Measurements from ENCODE around the gene EIF2S1.

DNA sequence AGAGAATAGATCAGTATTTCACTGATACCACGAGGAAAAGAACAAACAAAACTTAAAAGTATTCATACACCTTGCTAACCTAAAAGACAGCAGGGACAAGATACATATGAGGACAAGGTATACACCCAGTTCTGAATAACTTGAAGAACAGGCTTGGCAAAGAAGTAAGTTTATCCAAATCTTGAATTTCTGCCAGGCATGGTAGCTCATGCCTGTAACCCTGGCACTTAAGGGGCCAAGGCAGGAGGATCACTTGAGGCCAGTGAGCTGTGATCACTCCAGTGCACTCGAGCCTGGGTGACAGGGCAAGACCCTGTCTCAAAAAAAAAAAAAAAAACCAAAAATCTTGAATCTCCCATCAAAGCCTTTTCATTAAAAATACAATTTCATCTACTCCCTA lies 25.0 kb downstream of the EIF2S1 start:
- TF ChIP-seq, protein P1, sequence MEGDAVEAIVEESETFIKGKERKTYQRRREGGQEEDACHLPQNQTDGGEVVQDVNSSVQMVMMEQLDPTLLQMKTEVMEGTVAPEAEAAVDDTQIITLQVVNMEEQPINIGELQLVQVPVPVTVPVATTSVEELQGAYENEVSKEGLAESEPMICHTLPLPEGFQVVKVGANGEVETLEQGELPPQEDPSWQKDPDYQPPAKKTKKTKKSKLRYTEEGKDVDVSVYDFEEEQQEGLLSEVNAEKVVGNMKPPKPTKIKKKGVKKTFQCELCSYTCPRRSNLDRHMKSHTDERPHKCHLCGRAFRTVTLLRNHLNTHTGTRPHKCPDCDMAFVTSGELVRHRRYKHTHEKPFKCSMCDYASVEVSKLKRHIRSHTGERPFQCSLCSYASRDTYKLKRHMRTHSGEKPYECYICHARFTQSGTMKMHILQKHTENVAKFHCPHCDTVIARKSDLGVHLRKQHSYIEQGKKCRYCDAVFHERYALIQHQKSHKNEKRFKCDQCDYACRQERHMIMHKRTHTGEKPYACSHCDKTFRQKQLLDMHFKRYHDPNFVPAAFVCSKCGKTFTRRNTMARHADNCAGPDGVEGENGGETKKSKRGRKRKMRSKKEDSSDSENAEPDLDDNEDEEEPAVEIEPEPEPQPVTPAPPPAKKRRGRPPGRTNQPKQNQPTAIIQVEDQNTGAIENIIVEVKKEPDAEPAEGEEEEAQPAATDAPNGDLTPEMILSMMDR (IDR thresholded peaks at IDR 0.05): no peak
- no peak for TF ChIP-seq POLR2A (IDR thresholded peaks at IDR 0.05)

All from Peyer's patch (tissue), 4 donors.